Left colon (tissue), 2 donors: Measurements from ENCODE around the gene PLA2G12B. TPM values are rescaled to one million over a fixed set of nuclear protein-coding genes. Genes with fewer than 3 reads are reported as not detected.
"Not testable (repeated sequence)": the region's sequence is repeated elsewhere in the genome, so short reads cannot be mapped to it uniquely, and the experiment has no call there.

Experiments used
- ATAC-seq: fragments of 200-7000 bp; cut with Tn5 transposase; one replicate; pipeline ENCODE4 v1.9.1; 2020; ENCODE audit warnings: mild to moderate bottlenecking, moderate library complexity
- DNase-seq, 2 donors: peaks; one replicate each; pipeline ENCODE4 v3.0.0-alpha.2; 2020
- intact Hi-C, 2 donors: fragments of 100-400 bp; cut with DNase I in 1 of 2; cut with micrococcal nuclease in 1 of 2; formaldehyde crosslinking; loops; one replicate each; pipeline versions ENCODE4 v1.11.2 to v1.14.0; 2022; cut with DNase I, micrococcal nuclease
- long read RNA-seq: library from polyadenylated mRNA; unstranded; transcript quantifications from one replicate; pipeline ENCODE4 v2.0.0, GENCODE V29; 2021
- total RNA-seq, 2 donors: library from RNA; stranded (reverse); fragmentation: NEBNext Ultra II Directional; extraction: Animal tissue kit (Norgen Biotek cat#: 25700); gene quantifications; one replicate each; pipeline ENCODE4 v1.2.1, GENCODE V29; 2021
- donor health status: DM: no; HTN: no; CAD: no.
- donor health status: DM: yes; HTN: yes; CAD: no.

PLA2G12B gene, protein sequence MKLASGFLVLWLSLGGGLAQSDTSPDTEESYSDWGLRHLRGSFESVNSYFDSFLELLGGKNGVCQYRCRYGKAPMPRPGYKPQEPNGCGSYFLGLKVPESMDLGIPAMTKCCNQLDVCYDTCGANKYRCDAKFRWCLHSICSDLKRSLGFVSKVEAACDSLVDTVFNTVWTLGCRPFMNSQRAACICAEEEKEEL
- 10 to 100 TPM in 1 of 2 donors, 1 to 10 TPM in 1; 5.1 to 29.5 TPM for total RNA-seq
- long read RNA-seq, partial matches to known transcripts = 1 of 6 reads
- long read RNA-seq, other reads (novel, unspliced or antisense) = 4 of 6 reads

- intact Hi-C loops = no loop called here
- ATAC-seq (peak; percentile 90), DNase-seq (peak; percentile 59 to 66)
Measured at GRCh38 chr10:72954596-72955554, at the start of gene PLA2G12B. Gene PLA2G12B, minus strand, starts transcription at chr10:72954806. Its CDS starts 121 bp downstream, at chr10:72954685.

- intact Hi-C loops = no loop called here
- ATAC-seq (no peak), DNase-seq (no peak)
Measured at GRCh38 chr10:73003822-73004221, 49.2 kb upstream of the PLA2G12B start.

- intact Hi-C loops = no loop called here
- no peak for DNase-seq
- no peak for ATAC-seq
Measured at GRCh38 chr10:73000973-73001372, 46.4 kb upstream of the PLA2G12B start.

DNA sequence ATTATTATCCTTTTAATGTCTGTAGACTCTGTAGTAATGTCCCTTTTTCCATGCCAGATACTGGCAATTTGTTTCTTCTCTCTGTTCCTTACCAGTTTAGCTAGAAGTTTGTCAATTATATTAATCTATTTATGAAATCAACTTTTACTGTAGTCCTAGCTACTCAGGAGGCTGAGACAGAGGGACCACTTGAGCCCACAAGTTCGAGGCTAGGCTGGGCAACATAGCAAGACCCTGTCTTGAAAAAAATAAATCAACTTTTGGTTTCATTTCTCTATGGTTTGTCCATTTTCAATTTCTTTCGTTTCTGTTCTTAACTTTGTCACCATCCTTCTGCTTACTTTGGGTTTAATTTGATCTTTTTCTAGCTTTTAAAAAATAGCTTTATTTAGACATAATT lies 42.5 kb upstream of the PLA2G12B start:
- DNase-seq (no peak), ATAC-seq (no peak)
- intact Hi-C loops = no loop called here

- DNase-seq, intact Hi-C loops, ATAC-seq: not testable (repeated sequence)
Measured at GRCh38 chr10:72995459-72995858, 40.9 kb upstream of the PLA2G12B start.

- intact Hi-C loops, ATAC-seq, DNase-seq: not testable (repeated sequence)
Measured at GRCh38 chr10:72989771-72990170, 35.2 kb upstream of the PLA2G12B start.

- DNase-seq, intact Hi-C loops, ATAC-seq: not testable (repeated sequence)
Measured at GRCh38 chr10:72984618-72985017, 30.0 kb upstream of the PLA2G12B start.

DNA sequence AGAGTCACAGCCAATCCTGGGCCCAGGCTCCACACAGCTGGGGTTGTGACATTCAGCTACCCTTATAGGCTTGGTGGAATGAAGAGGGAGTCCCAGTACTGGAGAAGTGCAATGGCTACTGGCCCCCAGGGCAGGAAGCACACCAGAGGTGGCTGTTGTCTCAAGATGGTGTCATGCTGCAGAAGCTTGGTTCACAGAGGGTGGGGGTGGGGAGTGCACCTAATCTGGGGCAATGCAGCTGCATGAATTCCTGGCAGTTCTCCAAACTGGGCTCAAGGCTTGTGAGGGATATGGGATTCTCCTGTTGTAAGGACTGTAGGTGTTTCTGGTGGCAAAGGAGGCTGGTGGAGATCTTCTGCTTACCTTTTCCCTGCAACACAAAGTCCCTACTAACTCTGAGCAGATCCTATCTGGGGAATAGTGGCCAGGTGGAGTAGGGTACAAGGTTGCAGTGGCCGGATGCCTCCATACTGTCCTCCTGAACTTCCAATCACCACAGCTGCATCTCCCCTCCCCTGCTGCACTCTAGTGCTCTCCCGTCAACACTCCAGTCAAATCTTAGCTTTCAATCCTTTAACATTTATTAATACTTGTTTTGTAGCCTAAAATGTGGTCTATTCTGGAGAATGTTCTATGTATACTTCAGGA lies 27.4 kb upstream of the PLA2G12B start:
- DNase-seq = no peak
- intact Hi-C loops = no loop called here
- ATAC-seq = no peak

DNA sequence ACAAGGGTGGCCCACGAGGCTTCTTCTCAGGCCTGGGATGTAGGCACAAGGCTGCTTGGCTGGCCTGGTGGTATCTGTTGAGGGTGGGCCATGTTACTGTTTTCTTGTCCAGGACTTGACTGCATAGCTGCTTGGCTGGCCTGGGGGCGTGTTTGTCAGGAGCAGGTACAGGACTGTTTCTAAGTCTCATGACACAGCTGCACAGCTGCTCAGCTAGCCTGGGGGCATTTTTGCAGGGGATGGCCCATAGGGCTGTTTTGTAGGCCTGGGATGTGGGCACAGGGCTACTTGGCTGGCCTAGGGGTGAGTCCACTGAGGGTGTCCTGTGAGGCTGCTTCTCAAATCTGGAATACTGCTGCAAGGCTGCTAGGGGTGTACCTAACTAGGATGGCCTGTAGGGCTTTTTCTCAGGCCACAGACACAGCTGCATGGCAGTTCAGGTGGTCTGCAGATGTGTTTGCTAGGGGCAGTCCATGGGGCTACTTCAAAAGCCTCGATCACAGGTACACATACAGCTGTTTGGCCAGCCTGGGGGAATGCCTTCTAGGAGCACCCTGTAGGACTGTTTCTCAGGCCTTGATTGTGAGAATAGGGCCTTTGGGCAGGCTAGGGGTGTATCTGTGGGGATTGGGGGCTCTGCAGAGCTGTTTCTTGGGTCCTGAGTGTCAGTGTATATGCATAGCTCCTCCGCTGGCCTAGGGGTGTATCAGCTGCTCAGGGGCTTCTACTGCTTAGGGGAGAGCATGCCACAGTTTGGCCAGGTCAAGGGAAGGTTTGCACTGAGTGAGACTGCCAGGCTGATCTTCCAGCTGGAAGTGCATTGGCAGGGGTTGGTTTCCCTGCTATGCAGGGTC lies 26.6 kb upstream of the PLA2G12B start:
- no peak for ATAC-seq
- intact Hi-C loops = no loop called here
- DNase-seq = no peak

DNA sequence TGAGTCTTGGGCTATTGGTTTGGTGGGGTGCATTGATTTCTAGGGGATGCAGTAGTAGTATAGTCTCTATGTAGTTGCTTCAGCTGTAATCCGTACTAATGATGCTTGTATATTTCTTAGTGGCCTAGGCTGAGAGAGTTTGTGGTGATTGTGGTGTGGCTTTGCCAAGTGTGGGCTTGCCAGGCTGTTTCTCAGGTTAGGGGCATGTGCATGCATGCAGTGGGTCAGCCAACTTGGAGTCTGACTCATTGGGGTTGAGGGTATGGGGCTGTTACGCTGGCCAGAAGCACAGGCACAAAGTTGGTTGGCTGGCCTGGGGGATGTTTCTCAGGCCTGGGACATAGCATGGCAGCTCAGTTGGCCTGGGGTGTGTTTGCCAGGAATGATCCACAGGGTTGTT lies 25.7 kb upstream of the PLA2G12B start:
- intact Hi-C loops = no loop called here
- DNase-seq (no peak), ATAC-seq (no peak)

DNA sequence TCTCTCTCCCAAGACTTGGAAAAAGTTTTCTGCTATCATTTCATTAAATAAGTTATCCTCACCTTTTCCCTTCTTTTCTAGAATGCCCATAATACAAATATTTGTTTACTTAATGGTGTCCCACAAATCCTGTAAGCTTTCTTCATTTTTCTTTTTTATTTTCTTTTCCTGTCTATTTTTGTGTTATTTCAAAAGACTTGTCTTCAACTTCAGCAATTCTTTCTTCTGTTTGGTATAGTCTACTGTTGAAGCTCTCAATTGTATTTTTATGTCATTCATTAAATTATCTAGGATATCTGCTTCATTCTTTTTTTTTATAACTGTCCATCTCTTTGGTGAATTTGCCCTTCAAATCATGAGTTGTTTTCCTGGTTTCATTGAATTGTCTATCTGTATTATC lies 25.1 kb upstream of the PLA2G12B start:
- intact Hi-C loops = no loop called here
- ATAC-seq (no peak), DNase-seq (no peak)

DNA sequence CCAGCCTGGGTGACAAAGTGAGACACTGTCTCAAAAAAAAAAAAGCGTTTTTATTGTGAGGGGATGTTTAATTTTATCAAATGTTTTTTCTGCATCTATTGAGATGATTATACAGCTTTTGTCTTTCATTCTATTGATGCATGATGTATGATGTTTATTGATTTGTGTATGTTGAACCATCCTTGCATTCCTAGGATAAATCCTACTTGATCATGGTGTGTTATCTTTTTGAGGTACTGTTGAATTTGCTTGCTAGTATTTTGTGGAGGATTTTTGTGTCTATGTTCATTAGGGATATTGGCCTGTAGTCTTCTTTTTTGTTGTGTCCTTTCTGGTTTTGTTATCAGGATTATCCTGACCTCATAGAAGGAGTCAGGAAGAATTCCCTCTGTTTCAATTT lies 22.3 kb upstream of the PLA2G12B start:
- DNase-seq (no peak), ATAC-seq (no peak)
- intact Hi-C loops = no loop called here

DNA sequence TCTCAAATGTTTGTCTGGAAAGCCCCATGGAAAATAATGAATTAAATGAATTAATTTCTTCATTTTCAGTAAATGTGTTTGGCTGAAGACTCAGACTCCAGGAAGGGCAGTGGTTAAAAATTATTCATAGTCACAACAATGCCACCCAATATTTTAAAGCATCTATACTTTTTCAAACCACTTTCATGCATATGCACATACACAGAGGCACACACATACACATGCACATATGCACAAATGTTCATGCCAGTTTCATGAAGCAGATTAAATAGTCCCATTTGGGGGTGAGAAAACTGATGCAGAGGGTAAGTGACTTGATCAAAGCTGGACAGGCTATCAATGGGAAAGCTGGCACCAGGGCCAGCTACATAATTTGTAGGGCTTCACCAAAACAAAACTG lies 1.4 kb upstream of the PLA2G12B start:
- no peak for DNase-seq
- intact Hi-C loops = no loop called here
- ATAC-seq = no peak

DNA sequence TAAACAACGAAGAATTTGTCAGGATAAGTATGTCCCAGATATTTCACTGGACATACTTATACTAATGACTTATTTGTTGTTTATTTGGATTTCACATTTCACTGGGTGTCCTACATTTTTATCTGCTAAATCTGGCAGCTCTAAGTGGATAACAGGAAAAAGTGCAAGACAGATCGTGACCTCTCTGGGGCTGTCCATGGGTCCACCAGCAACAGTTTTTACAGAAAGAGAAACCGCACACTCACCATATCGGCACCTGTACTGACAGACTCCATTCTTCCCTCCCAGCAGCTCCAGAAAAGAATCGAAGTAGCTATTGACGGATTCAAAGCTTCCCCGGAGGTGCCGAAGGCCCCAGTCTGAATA lies 393 bp downstream of the PLA2G12B start:
- intact Hi-C loops = no loop called here
- ATAC-seq (no peak), DNase-seq (no peak)

DNA sequence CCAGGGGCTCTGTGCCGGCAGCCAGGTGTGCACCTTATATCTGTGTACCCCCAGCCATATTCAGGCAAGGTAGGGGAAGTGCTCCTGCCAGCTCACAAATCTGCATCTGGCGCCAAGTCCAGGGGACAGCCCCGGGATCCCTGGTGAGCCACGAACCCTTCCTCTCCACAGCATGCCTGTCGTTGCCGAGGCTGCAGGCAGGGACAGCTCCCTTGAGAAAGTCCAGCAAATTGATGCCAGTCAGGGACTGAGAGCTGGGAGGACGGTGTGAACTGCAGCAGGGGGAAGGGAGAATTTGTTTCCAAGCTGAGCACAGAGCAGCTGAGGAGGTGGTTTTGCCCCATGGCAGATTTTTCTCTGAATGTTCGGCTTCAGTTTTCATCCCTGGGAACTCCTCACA lies 919 bp downstream of the PLA2G12B start:
- DNase-seq (no peak), ATAC-seq (peak; percentile 6)
- intact Hi-C loops = no loop called here

- intact Hi-C loops = no loop called here
- ATAC-seq (no peak), DNase-seq (no peak)
Measured at GRCh38 chr10:72952642-72953158, 1.9 kb downstream of the PLA2G12B start.

DNA sequence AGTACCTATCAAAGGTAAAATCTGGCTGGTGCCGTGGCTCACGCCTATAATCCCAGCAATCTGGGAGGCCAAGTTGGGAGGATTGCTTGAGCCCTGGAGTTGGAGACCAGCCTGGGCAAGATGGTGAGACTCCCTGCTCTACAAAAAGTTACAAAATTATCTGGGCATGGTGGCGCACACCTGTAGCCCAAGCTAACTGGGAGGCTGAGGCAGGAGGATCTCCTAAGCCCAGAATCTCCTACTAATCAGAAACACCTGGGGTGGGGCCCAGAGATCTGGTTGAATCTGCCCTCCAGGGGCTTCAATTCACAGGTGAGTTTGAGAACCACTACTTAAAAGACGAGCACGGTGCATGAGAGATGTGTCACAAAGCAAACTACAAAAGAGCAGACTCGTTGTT lies 2.4 kb downstream of the PLA2G12B start:
- no peak for ATAC-seq
- no peak for DNase-seq
- intact Hi-C loops = no loop called here

GRCh38 chr10:72951760-72952159 lies 2.8 kb downstream of the PLA2G12B start:
- DNase-seq (no peak), ATAC-seq (peak; percentile 20)
- intact Hi-C loops = no loop called here
